SU-DHL-6 (cell line): ENCODE data around the gene LRWD1.
"Not testable (repeated sequence)": the region's sequence is repeated elsewhere in the genome, so short reads cannot be mapped to it uniquely, and the experiment has no call there.

Source experiments
- CTCF ChIP-seq: fragments of 200-600 bp; sonication (generic); IDR thresholded peaks from one replicate; pipeline ENCODE4 v1.5.1; 2017; ENCODE audit warnings: antibody characterized with exemption, mild to moderate bottlenecking, low read length, moderate library complexity; ENCODE audit not compliant: insufficient read depth, poor library complexity, severe bottlenecking
- EZH2phosphoT487 ChIP-seq: fragments of 200-600 bp; sonication (generic), shearing (Covaris generic); conservative IDR thresholded peaks from 2 replicates; pipeline ENCODE4 v1.6.1; 2018; ENCODE audit warnings: mild to moderate bottlenecking, antibody characterized with exemption, low read length, moderate library complexity, mixed read lengths

- TF ChIP-seq CTCF, EZH2phosphoT487: not testable (repeated sequence)
These were observed 15.3 kb downstream of the LRWD1 start for GRCh38 chr7:102479982-102480637.
